Activated CD4-positive, alpha-beta T cell treated with anti-CD3 and anti-CD28 coated beads for 24 hours (primary cell): ENCODE results near the gene IFI6.
A peak's percentile ranks its signal among the peaks of the same experiment; 100 is the strongest.
"Not testable (repeated sequence)": the region's sequence is repeated elsewhere in the genome, so short reads cannot be mapped to it uniquely, and the experiment has no call there.

Experiments used
- DNase-seq, 2 donors: peaks; one replicate each; pipeline ENCODE4 v3.0.0-alpha.2; 2020; ENCODE audit warnings: low read depth in 2 of 2

The IFI6 gene

DNA sequence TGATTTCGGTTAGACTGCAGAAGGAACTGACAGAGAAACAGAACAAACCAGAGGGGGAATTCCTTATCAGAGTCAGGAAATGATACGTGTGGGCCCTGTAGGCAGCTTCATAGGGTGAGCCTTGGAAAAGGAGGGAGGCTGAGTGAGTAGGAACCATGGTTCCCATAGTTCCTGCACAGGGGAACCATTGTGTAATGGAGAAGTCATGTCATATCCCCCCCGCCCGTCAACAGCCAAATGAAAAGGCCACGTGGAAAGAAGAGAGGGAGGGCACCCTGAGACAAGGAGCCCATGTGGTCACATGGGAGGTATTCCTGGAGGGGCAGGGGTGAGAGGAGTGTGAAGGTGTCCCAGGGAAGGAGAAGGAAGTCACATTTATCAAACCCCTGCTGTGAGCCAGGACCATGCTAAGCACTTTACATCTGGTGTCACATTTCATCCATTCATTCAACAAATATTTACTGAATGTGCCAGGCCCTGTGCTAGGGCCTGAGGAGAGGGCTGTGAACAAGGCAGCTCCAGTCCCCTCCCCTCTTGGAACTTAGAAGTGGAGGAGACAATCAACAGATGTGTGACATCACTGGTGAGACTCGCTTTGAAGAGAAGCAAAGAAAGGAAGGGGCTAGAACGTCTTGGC, 21.3 kb downstream of the IFI6 start:
- DNase-seq: no peak

GRCh38 chr1:27650171-27650538, 21.8 kb downstream of the IFI6 start:
- DNase-seq: no peak

GRCh38 chr1:27649306-27649635, 22.7 kb downstream of the IFI6 start:
- no peak for DNase-seq

DNA sequence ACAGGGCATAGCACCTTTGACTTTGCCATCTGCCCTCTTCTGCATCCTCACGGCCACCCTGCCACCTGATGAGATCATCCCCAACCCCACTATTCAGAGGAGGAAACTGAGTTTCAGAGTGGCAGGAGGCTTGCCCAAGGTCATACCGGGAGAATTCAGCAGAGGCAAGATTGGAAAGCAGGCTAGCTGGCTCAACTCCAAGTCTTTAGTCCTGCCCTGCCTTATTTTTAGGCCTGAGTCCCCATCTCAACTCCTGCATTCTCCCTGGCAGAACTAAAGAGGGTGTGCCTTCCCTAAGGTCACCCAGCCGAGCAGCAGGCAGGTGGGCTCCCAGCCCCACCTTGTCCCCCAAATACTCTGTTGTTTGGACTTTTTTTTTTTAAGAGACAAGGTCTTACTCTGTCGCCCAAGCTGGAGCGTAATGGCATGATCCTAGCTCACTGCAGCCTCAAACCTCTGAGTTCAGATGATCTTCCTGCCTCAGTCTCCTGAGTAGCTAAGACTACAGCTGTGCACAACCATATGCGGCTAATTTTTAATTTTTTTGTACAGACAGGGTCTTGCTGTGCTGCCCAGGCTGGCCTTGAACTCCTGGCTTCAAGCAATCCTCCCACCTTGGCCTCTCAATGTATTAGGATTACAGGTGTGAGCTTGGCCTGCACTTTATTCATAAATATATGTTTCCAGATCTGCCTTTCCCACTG, 23.2 kb downstream of the IFI6 start:
- no peak for DNase-seq

DNA sequence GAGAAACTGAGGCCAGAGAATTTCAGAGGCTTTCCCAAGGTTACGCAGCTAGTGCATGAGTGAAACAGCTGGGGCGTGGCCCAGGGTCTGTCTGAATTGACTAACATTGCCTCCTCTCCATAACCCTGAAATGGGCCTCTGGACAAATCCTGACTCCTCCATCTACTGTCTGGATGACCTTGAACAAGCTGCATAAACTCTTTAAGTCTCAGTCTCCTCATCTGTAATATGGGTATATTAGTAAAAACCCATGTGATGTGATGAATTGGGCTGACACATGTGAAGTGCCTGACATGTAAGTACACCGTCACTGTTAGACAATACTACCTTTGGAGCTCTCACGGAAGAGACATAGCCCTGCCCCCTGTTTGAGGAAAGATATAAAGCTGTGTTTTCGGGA, 24.7 kb downstream of the IFI6 start:
- no peak for DNase-seq

DNA sequence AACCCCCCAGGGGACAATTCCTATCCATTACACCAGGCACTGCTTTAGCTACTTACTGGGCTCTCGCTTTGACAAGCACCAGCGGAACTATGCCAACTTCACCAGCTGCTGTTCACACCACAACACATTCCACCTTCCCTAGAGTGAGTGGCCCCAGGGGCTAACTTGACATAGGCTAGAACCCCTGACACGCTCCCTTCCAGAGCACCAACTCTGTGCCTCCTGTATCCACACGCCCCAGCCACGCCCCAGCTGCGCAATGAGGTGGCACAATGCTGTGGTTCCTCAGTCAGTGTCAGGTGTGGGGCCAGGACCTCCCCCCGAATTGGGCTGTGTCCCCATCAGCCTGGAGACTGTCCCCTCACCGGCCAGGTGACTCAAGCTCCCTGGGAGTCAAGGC, 25.3 kb downstream of the IFI6 start:
- no peak for DNase-seq

- no peak for DNase-seq
Observed at GRCh38 chr1:27645071-27645415, 26.9 kb downstream of the IFI6 start.

- DNase-seq: no peak
Observed at GRCh38 chr1:27644369-27645070, 27.5 kb downstream of the IFI6 start.

GRCh38 chr1:27643600-27644368, 28.2 kb downstream of the IFI6 start:
- DNase-seq: peak; percentile 47 to 53

- DNase-seq: not testable (repeated sequence)
Observed at GRCh38 chr1:27640514-27640913, 31.5 kb downstream of the IFI6 start.

- no peak for DNase-seq
Observed at GRCh38 chr1:27638805-27639204, 33.2 kb downstream of the IFI6 start.

- no peak for DNase-seq
Observed at GRCh38 chr1:27638047-27638734, 33.8 kb downstream of the IFI6 start.

GRCh38 chr1:27635396-27636142, 36.4 kb downstream of the IFI6 start:
- DNase-seq: no peak

- DNase-seq: no peak
Observed at GRCh38 chr1:27634985-27635367, 37.0 kb downstream of the IFI6 start, which contains the start of gene FGR. Gene FGR (minus strand): TSS chr1:27635185. CDS start chr1:27623916, 11,269 bp downstream.

GRCh38 chr1:27634177-27634984, 37.6 kb downstream of the IFI6 start:
- no peak for DNase-seq

DNA sequence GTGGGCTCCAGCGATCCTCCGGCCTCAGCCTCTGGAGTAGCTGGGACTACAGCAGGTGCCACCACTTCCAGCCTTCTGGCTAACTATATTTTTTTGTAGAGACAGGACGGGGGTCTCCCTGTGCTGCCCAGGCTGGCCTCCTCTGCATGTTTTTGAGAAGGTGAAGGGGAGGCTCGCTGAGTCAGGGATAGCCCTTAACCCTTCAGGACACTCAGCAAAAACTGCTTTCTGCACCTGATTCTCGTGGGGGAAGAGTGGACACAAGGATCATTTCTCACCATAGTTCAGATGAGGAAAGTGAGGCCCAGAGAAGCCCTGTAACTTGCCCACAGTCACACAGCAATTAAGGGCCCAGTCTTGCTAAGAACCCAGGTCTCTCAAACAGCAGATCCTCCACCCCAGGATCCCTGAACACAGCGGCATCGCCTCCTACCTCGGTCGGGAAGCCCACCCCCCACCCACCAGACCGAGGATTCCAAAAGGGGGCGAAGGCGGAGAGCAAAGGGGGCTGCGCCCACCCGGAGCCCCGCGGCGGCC, 38.3 kb downstream of the IFI6 start:
- no peak for DNase-seq

GRCh38 chr1:27633298-27633610, 38.7 kb downstream of the IFI6 start:
- no peak for DNase-seq

DNA sequence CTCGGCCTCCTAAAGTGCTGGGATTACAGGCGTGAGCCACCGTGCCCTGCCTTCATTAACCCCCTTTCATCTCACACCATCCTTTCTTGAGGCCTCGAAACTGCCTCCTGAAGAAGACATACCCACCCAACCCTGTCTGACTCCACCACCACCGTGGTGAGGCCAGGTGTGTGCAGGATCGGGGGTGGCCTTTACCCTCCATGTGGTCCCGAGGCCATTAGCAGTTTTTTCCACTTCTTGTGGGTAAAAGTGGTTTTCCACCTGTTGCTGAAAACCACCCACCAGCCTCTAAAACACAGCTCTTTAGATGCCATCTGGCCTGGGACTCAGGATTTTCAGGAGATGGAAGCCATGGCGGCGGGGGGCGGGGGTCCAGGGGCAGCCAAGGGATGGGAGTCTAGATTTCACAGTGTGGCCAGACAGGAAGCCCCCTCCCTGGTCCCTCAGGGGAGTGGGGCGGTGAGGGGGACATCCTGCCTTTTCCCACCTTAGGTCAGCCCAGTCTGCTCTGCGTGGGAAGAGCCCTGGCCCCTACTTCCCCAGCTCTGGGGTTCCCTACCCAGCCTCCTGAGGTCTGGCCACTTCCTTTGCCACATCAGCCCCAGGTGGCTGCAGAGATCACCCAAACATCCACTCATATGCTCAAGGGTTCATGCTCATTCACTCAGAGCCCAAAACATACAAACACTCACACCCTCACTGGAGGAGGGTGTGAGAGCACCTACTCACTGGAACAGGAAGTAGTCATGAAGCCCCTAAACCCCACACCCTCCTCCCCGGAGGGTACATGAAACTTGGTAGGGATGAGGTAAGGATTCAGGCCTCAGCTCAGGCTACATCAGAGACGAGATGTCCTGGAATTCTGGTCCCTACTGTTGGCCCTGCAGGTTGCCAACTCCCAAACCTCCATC, 39.4 kb downstream of the IFI6 start:
- DNase-seq: peak in 1 of 2 donors; percentile 43

- DNase-seq: no peak
Observed at GRCh38 chr1:27630859-27631491, 41.0 kb downstream of the IFI6 start.
